Transverse colon (tissue), 4 donors: ENCODE measurements around the gene CHCHD3.

ENCODE experiments used
- CTCF ChIP-seq, 5 experiments: fragments of 200-600 bp in 3 of 5; fragments of 450-650 bp in 2 of 5; sonication (generic) in 3 of 5; IDR thresholded peaks; 1 replicate in 2 of 5; 2 replicates in 3 of 5; pipeline ENCODE4 v1.5.1; 2016 to 2017; ENCODE audit warnings: antibody characterized with exemption in 5 of 5, inconsistent platforms in 3 of 5, mild to moderate bottlenecking in 2 of 5, moderate library complexity in 1 of 5
- EP300 ChIP-seq: sonication (generic); formaldehyde crosslinking; IDR thresholded peaks from one replicate; pipeline ENCODE4 v1.6.1; 2017; ENCODE audit warnings: antibody characterized with exemption, low read depth
- POLR2AphosphoS5 ChIP-seq, 3 donors: sonication (generic); formaldehyde crosslinking; IDR thresholded peaks; one replicate each; pipeline ENCODE4 v1.6.1; 2016; ENCODE audit warnings: antibody characterized with exemption in 3 of 3

DNA sequence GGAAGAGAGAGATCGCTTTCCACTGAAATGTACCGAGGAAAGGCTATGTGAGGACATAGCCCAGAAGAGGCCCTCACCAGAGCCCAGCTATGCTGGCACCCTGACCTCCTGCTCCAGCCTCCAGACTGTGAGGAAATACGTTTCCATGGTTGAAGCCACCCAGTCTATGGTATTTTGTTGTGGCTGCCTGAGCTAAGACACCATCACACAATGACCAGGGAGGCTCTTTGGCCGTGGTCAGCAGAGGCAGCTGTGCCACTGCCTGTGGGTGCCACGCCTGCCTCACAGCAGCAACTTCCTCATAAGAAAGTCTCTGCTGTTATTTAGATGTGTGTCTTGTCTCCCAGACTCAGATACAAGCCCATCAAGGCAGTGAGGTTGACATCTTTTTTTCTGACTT is 322.9 kb downstream of the CHCHD3 start:
- TF ChIP-seq EP300 (no peak), CTCF (IDR thresholded peaks at IDR 0.05) (no peak), POLR2AphosphoS5 (IDR thresholded peaks at IDR 0.05) (no peak)
